ENCODE results near the gene ARID3C. TPM values are rescaled to one million over a fixed set of nuclear protein-coding genes. Genes with fewer than 3 reads are reported as not detected.

Gene ARID3C
- total and polyA plus RNA-seq, 10 donors, result not detected

DNA sequence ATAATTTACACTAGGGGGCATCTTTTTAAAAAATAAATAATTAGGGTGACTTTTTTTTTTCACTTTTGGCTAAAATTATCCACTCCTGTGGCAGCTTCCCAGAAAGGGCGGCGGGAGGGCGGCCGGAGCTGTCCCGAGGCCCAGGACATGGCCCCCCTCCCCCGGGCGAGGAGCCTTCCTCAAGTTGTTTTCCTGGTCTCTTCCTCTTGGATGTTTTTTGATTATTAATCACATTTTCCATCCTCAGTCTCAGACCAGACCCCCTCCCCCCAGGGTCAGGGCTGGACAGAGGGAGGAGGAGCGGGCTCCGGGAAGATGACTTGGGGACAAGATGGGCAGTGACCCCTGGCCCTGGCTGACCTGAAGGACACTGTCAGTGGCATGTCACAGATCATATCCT lies 34.7 kb downstream of the ARID3C start:
- DNase-seq, result no peak
- H3K36me3 ChIP-seq, result no peaks in the 10 kb centered on the region
- H3K4me3 ChIP-seq, result no peak overlapping the region
- H3K27me3 ChIP-seq (replicated peaks in 1 of 7), result peaks cover 0 to 60% (median 47%) of the 10 kb centered on the region in 7 donors
- H3K27ac ChIP-seq, result peak overlapping the region in 5 of 8 donors; percentile 56 to 69 (median 60)
- WGBS, 5 donors, result 54 to 74% (median 69%) methylated on average over 9 of the region's 9 CpGs
- intact Hi-C loops (cut with DNase I; ENCODE audit: low total_unique reads), result loop anchor here (5.0 to 10.0 kb wide), 3 partner anchors 47 to 262 kb away; no protein-coding TSS in a partner anchor
- no peaks in the 10 kb centered on the region for H3K9me3 ChIP-seq
- H3K4me1 ChIP-seq, result peaks cover 22 to 55% (median 37%) of the 10 kb centered on the region in 6 donors
- TF ChIP-seq POLR2AphosphoS5 (IDR thresholded peaks at IDR 0.05) (peak in 1 of 3 donors; percentile 62), POLR2A (IDR thresholded peaks at IDR 0.05) (no peak)
- TF ChIP-seq, protein P1, sequence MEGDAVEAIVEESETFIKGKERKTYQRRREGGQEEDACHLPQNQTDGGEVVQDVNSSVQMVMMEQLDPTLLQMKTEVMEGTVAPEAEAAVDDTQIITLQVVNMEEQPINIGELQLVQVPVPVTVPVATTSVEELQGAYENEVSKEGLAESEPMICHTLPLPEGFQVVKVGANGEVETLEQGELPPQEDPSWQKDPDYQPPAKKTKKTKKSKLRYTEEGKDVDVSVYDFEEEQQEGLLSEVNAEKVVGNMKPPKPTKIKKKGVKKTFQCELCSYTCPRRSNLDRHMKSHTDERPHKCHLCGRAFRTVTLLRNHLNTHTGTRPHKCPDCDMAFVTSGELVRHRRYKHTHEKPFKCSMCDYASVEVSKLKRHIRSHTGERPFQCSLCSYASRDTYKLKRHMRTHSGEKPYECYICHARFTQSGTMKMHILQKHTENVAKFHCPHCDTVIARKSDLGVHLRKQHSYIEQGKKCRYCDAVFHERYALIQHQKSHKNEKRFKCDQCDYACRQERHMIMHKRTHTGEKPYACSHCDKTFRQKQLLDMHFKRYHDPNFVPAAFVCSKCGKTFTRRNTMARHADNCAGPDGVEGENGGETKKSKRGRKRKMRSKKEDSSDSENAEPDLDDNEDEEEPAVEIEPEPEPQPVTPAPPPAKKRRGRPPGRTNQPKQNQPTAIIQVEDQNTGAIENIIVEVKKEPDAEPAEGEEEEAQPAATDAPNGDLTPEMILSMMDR (IDR thresholded peaks at IDR 0.05 in 8 of 11, conservative IDR thresholded peaks at IDR 0.05 in 3 of 11), result no peak

DNA sequence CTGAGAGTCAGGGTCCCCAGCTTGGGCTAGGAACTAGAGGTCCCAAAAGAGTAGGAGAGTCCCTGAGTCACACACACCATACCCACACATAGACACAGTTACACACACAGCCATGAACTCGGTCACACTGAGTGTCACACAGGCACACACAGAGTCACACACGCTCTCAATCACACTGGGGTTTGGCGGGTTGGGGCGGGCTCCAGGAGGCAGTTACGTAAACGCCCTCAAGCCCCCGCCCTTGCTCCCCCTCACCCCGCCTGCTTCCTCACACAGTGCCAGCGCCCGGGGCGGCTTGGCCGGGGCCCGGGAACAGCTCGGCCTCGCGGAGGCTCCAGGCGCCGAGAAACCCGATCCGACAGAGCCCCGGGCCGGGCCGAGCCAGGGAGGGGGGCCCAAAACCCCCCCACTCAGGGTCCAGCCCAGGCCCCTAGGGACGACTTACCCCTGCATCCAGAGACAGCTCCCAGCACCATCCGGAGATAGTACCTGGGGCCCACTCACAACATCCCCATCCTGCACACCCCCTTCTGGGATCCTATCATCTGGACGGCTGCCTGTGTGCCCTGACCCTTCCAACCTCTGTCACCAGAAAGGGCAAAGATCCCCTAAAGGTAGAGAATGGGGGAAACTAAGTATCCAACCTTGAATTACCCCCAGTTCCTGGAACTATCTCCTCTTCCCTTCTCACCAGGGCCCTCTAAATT lies 35.8 kb downstream of the ARID3C start:
- Histone ChIP-seq H3K27me3 (replicated peaks in 1 of 7) (peaks cover 0 to 71% (median 56%) of the 10 kb centered on the region in 7 donors), H3K4me3 (no peak overlapping the region), H3K4me1 (peaks cover 22 to 60% (median 43%) of the 10 kb centered on the region in 6 donors), H3K27ac (peak overlapping the region in 6 of 8 donors; percentile 36 to 69 (median 58)), H3K9me3 (no peaks in the 10 kb centered on the region), H3K36me3 (no peaks in the 10 kb centered on the region)
- TF ChIP-seq POLR2A (IDR thresholded peaks at IDR 0.05), result no peak
- TF ChIP-seq, protein P1 (IDR thresholded peaks at IDR 0.05 in 8 of 11, conservative IDR thresholded peaks at IDR 0.05 in 3 of 11), result peak in 1 of 11 experiments; percentile 3
- peak; percentile 7 to 74 (median 57) for TF ChIP-seq POLR2AphosphoS5 (IDR thresholded peaks at IDR 0.05)
- 6 to 11% (median 9%) methylated on average over 24 to 26 of the region's 26 CpGs for WGBS, 5 donors
- no peak for DNase-seq
- intact Hi-C loops (cut with DNase I; ENCODE audit: low total_unique reads), result loop anchor here (5.0 to 10.0 kb wide), 3 partner anchors 46 to 261 kb away; no protein-coding TSS in a partner anchor

DNA sequence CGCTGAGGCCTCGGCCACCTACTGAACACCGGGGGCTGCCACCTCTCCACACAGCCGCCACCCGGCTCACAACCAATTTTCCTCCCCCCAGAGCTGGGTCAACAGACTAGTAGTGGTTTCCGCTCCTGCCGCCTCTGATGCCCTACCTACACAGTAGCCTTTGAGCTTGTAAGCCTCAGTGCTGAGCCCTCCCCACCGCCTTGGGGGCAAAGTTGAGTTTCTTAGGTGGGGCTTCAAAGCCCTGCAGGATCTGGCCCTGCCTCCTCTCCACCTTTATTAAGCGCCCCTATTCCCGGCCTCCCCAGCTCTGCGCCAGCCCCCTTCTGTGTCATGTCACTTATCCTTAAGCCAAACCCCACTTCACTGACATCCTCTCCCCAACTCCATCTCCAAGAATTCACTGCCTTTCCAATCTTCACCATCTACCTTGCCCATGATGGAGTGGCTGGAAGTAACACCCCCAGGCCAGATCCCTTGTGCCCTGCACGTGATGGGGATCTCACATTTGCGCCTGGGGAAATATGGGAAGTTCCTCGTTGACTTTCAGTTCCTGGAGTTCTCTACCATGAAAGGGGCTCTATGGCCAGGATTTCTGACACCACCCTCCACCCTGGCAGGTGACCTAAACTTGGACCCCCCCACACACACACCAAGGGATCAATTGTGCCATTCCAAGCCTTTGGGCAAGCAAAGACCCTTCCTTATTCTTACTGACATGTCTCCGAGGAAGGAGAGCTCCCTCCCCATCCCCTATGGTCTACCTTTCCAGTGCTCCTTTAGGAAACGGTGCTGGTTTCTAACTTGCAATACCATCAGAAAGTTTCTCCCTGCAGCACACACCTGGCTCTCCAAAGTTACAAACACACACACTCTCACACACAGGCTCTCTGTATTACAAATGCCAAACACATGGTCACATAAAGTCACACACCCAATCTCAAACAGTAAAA lies 36.7 kb downstream of the ARID3C start:
- H3K9me3 ChIP-seq, result no peaks in the 10 kb centered on the region
- 16 to 25% (median 21%) methylated on average over 12 to 16 of the region's 16 CpGs for WGBS, 5 donors
- H3K36me3 ChIP-seq, result no peaks in the 10 kb centered on the region
- no peak for TF ChIP-seq POLR2A (IDR thresholded peaks at IDR 0.05)
- TF ChIP-seq, protein P1 (IDR thresholded peaks at IDR 0.05 in 8 of 11, conservative IDR thresholded peaks at IDR 0.05 in 3 of 11), result peak in 7 of 11 experiments; percentile 6 to 68 (median 30)
- peaks cover 22 to 60% (median 43%) of the 10 kb centered on the region in 6 donors for H3K4me1 ChIP-seq
- DNase-seq, result no peak
- peak overlapping the region in 6 of 8 donors; percentile 44 to 72 (median 50) for H3K4me3 ChIP-seq
- intact Hi-C loops (cut with DNase I; ENCODE audit: low total_unique reads), result loop anchor here (5.0 to 10.0 kb wide), 3 partner anchors 45 to 260 kb away; no protein-coding TSS in a partner anchor
- peaks cover 0 to 80% (median 63%) of the 10 kb centered on the region in 7 donors for H3K27me3 ChIP-seq (replicated peaks in 1 of 7)
- H3K27ac ChIP-seq, result peak overlapping the region in 3 of 8 donors; percentile 55 to 72 (median 69)

Data from spleen (tissue), 11 donors.